Measurements from ENCODE around the gene MAX.

- TF ChIP-seq ELF1 (CRISPR knock-in tag; IDR thresholded peaks at IDR 0.05): no peak
- no peak for TF ChIP-seq E2F1 (CRISPR knock-in tag; IDR thresholded peaks at IDR 0.05)
- TF ChIP-seq NFYB (CRISPR knock-in tag; IDR thresholded peaks at IDR 0.05): no peak
- TF ChIP-seq DNMT1 (CRISPR knock-in tag; IDR thresholded peaks at IDR 0.05): no peak
- TF ChIP-seq CREM (IDR thresholded peaks at IDR 0.05): no peak
- no peak for TF ChIP-seq CREM (CRISPR knock-in tag; IDR thresholded peaks at IDR 0.05)
- TF ChIP-seq CTCF (CRISPR knock-in tag; IDR thresholded peaks at IDR 0.05): no peak
- TF ChIP-seq ZBTB20 (CRISPR knock-in tag; IDR thresholded peaks at IDR 0.05; ENCODE audit: borderline replicate concordance, low read depth): no peak
Observed at GRCh38 chr14:65042731-65043372, 59.5 kb downstream of the MAX start.

Data from HepG2 (cell line).